AG09319 (cell line): ENCODE results near the gene VTI1A.

Experiments
- DNase-seq: peaks from one replicate; pipeline ENCODE4 v3.0.0-alpha.2; 2010; ENCODE audit warnings: low read depth; ENCODE audit errors: extremely low read depth
- CTCF ChIP-seq: IDR thresholded peaks from 2 replicates; pipeline ENCODE4 v1.5.1; 2011; ENCODE audit warnings: low read depth, mild to moderate bottlenecking, inconsistent platforms, low read length, moderate library complexity

The VTI1A gene

GRCh38 chr10:112658900-112659638, 212.1 kb downstream of the VTI1A start:
- no peak for DNase-seq
- TF ChIP-seq CTCF = no peak

DNA sequence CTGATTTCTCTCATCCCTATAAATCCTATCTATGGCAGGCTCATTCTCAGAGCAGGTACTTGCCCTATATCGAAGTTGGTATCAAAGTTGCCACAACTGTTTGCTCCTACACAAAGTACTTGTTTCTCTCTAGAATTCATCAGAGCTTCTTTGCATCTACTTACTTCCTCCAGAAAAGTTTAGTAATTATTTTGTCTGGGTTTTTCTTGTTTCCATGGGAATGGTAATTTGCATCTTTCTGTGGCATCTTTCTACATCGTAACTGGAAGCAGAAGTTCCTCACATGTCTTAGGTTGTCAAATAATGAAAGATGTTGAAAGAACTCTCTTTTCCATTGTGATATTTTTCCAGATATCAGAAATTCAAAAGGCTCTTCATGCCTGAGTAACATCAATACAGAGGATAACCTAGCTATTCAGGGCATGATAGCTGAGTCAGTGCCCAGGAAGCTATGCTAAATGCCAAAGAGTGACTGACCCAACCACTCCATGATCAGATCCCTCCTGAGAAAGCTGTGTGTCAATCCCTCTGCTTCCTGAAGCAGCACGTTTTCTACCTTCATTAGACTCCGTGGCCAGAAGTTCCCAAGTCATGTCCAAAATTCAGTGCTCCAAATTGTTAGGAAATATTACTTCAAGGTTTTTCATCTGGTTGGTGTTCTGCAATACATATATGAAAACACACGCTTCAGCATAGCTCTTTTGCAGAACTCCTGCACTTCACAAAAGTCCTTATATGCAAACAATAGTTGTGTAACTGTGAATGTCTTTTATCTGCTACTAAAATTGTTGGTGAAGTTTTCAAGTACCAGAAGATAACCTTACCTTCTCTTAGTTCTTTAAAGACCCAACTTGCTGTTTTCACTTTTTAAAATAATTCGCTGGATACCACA, 216.5 kb downstream of the VTI1A start:
- no peak for TF ChIP-seq CTCF
- DNase-seq = no peak

DNA sequence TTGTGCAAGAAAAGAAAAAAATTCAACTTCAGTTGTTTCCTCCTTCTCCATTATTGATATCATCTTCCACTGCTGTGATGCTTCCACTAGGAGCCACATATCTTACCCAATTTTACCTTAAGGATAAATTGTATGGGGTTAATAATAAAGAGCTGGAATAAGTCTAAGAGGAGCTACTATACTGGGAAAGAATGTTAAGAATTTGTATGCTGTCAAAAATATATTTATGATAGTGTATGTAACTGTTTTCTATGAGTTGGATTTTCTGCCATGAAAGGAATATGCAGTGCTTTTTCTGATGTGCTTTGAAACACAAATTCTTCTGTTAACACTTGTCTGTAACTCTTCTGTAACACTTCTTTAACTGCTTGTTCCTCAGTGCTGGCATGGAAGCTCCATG, 219.1 kb downstream of the VTI1A start:
- no peak for TF ChIP-seq CTCF
- no peak for DNase-seq

DNA sequence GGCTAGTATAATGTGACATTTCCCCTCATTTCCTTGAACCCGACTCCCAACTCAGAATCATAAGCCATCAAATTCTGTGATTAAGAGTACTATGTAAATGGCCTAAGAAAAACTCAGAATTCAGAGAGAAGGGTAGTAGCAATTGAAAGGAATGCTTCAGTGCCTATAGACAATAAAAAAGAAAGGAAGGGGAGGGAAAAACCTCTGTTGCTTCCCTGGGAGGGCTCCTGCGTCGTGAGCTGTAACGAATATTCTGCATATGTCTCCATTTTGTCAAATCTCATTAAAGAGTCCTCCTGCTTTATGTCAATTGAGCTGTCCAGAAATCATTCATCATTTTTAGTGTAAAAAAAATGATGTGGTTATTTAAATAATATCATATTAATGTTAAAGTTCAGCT, 223.0 kb downstream of the VTI1A start:
- DNase-seq = no peak
- TF ChIP-seq CTCF = no peak

DNA sequence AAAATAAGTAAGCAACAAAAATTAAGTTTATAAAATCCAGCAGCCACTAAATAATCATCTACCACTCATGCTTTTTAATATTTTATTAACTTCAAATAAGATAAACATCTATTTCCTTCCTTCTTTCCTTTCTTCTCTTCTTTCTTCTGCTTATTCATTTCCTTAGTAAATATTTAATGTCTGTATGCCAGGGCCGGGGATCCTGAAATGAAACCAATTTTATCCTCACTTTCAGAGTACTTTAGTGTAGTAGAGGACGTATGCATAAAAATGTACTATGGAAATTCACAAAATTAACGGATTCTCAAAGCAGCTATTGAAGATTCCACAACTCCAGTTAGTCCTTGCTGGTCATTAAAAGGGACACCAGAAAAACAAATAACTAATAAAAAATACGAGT, 224.7 kb downstream of the VTI1A start:
- no peak for TF ChIP-seq CTCF

GRCh38 chr10:112672706-112673105, 225.7 kb downstream of the VTI1A start:
- DNase-seq = no peak
- TF ChIP-seq CTCF = no peak

More for the DNA sequence above, 224.7 kb downstream of the VTI1A start:
- no peak for DNase-seq

- DNase-seq = no peak
- no peak for TF ChIP-seq CTCF
Observed at GRCh38 chr10:112675560-112676083, 228.6 kb downstream of the VTI1A start.
